MCF 10A (cell line): ENCODE measurements around the gene CAPZA1. TPM values are rescaled to one million over a fixed set of nuclear protein-coding genes. Genes with fewer than 3 reads are reported as not detected.
A peak's percentile ranks its signal among the peaks of the same experiment; 100 is the strongest.
"Not testable (repeated sequence)": the region's sequence is repeated elsewhere in the genome, so short reads cannot be mapped to it uniquely, and the experiment has no call there.

ENCODE experiments used
- BruUV-seq: library from RNA; stranded (reverse); fragments of 400-500 nt; replicated peaks from 2 replicates; lab custom pipeline; 2021; lab: Mats Ljungman, UMichigan
- CTCF ChIA-PET: fragments of 300-600 bp; sonication (Branson Sonifier 250); formaldehyde crosslinking; extraction: SDS; loops from one replicate; lab custom pipeline; 2021; ENCODE audit warnings: antibody characterized with exemption, inconsistent platforms; lab: Yijun Ruan, JAX
- POLR2A ChIA-PET: fragments of 300-600, 350-650 bp; sonication (Branson Sonifier 250); formaldehyde crosslinking; extraction: SDS; loops from one replicate; lab custom pipeline; 2020; ENCODE audit warnings: antibody characterized with exemption, inconsistent platforms; lab: Yijun Ruan, JAX
- DNase-seq: peaks from one replicate; pipeline ENCODE4 v3.0.0-alpha.2; 2018; ENCODE audit not compliant: unreplicated experiment
- H3K27ac Mint-ChIP-seq: one replicate; pipeline ENCODE4 v1.8.0; 2022; ENCODE audit warnings: mild to moderate bottlenecking, low read depth, mixed read lengths; ENCODE audit not compliant: unreplicated experiment
- H3K27me3 Mint-ChIP-seq: one replicate; pipeline ENCODE4 v1.8.0; 2022; ENCODE audit warnings: mixed read lengths; ENCODE audit not compliant: insufficient read depth, unreplicated experiment
- H3K36me3 Mint-ChIP-seq: one replicate; pipeline ENCODE4 v1.8.0; 2022; ENCODE audit warnings: mild to moderate bottlenecking, moderate library complexity, mixed read lengths; ENCODE audit not compliant: insufficient read depth, unreplicated experiment
- H3K4me1 Mint-ChIP-seq: one replicate; pipeline ENCODE4 v1.8.0; 2022; ENCODE audit warnings: mixed read lengths; ENCODE audit not compliant: insufficient read depth, unreplicated experiment
- H3K4me3 Mint-ChIP-seq: one replicate; pipeline ENCODE4 v1.8.0; 2022; ENCODE audit warnings: mild to moderate bottlenecking, moderate library complexity, mixed read lengths; ENCODE audit not compliant: unreplicated experiment
- H3K9me3 Mint-ChIP-seq: one replicate; pipeline ENCODE4 v1.8.0; 2022; ENCODE audit warnings: mixed read lengths; ENCODE audit not compliant: unreplicated experiment
- intact Hi-C: fragments of 100-400 bp; cut with micrococcal nuclease; formaldehyde crosslinking; loops from 2 replicates; pipeline ENCODE4 v1.14.1; 2022
- total RNA-seq: library from RNA; stranded (reverse); gene quantifications from 2 replicates; pipeline ENCODE4 v1.2.3, GENCODE V29; 2022
- TF ChIP-seq, protein P1 (sequence below): fragments of 200-600 bp; IDR thresholded peaks from one replicate; pipeline ENCODE4 v1.8.0; 2022; ENCODE audit warnings: antibody characterized with exemption, mild to moderate bottlenecking; ENCODE audit not compliant: unreplicated experiment

Gene CAPZA1
- total RNA-seq, 1 experiment from 2014 or later, result 150 TPM

DNA sequence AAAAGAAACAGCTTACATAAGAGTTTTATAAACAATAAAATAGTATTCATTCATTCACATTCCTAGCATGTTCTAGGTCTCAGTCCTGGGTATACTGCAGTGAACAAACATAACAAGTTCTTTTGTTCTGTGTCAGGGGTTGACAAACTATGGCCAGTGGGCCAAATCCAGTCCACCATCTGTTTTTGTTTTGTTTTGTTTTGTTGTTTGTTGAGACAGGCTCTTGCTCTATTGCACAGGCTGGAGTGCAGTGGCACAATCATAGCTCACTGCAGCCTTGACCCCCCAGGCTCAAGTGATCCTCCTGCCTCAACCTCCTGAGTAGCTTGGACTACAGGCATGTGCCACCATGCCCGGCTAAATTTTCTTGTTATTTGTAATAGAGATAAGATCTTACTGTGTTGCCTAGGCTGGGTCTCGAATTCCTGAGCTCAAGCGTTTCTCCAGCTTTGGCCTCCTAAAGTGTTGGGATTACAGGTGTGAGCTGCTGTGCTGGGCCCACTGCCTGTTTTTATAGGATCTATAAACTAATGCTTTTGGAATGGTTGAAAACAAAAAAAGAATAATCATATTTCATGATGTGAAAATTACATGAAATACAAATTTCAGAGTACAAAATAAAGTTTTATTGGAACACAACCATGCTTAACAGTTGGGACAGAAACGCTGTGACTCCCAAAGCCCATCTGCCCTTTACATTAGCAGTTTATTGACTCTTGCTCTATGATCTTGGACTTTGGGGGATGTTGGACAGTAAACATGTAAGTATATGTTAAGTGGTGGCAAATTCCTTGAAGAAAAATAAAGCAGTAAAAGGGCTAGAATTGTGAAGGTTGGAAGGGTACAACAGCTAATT is 17.9 kb downstream of the CAPZA1 start:
- TF ChIP-seq, protein P1, sequence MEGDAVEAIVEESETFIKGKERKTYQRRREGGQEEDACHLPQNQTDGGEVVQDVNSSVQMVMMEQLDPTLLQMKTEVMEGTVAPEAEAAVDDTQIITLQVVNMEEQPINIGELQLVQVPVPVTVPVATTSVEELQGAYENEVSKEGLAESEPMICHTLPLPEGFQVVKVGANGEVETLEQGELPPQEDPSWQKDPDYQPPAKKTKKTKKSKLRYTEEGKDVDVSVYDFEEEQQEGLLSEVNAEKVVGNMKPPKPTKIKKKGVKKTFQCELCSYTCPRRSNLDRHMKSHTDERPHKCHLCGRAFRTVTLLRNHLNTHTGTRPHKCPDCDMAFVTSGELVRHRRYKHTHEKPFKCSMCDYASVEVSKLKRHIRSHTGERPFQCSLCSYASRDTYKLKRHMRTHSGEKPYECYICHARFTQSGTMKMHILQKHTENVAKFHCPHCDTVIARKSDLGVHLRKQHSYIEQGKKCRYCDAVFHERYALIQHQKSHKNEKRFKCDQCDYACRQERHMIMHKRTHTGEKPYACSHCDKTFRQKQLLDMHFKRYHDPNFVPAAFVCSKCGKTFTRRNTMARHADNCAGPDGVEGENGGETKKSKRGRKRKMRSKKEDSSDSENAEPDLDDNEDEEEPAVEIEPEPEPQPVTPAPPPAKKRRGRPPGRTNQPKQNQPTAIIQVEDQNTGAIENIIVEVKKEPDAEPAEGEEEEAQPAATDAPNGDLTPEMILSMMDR, result no peak
- POLR2A ChIA-PET, result interaction anchor here (0.7 to 9.1 kb wide), 10 partner anchors 8 to 242 kb away, joined by 3 to 71 read pairs (median 5); partner anchors contain the start of genes CAPZA1, MOV10 and ST7L
- Mint-ChIP-seq H3K27ac (peak overlapping the region; percentile 46), H3K4me3 (no peak overlapping the region), H3K36me3 (no peaks in the 10 kb centered on the region), H3K27me3 (no peaks in the 10 kb centered on the region), H3K9me3 (no peaks in the 10 kb centered on the region), H3K4me1 (peaks cover 32% of the 10 kb centered on the region)
- CTCF ChIA-PET, result interaction anchor here (0.6 to 1.6 kb wide), 4 partner anchors 9 to 73 kb away, joined by 3 to 7 read pairs (median 3); partner anchors contain the start of genes CAPZA1 and ST7L
- intact Hi-C loops, result no loop called here
- BruUV-seq, result no TSS peak
- no peak for DNase-seq

DNA sequence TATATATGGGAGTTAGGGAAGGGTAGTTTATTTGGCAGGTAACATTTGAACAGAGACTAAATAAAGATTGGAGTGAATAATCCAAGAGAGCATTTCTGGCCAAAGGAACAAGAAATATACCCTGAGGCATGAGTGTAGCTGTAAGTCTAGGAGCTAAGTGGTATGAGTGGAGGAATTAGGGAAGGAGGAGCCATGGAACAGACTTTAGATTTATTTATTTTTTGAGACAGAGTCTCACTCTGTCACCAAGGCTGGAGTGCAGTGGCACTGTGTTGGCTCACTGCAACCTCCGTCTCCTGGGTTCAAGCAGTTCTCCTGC is 18.4 kb downstream of the CAPZA1 start:
- no peak overlapping the region for H3K4me3 Mint-ChIP-seq
- TF ChIP-seq, protein P1, result no peak
- no peaks in the 10 kb centered on the region for H3K36me3 Mint-ChIP-seq
- H3K9me3 Mint-ChIP-seq, result no peaks in the 10 kb centered on the region
- peak overlapping the region; percentile 8 for H3K27ac Mint-ChIP-seq
- peak; percentile 32 for DNase-seq
- peaks cover 32% of the 10 kb centered on the region for H3K4me1 Mint-ChIP-seq
- ChIA-PET POLR2A (interaction anchor here (0.9 to 9.1 kb wide), 7 partner anchors 9 to 243 kb away, joined by 3 to 71 read pairs (median 8); partner anchors contain the start of genes CAPZA1, MOV10 and ST7L), CTCF (interaction anchor here (0.8 to 1.6 kb wide), 4 partner anchors 18 to 280 kb away, joined by 3 to 7 read pairs (median 3); partner anchors contain the start of genes CAPZA1 and ST7L)
- BruUV-seq, result no TSS peak
- H3K27me3 Mint-ChIP-seq, result no peaks in the 10 kb centered on the region
- intact Hi-C loops, result no loop called here

DNA sequence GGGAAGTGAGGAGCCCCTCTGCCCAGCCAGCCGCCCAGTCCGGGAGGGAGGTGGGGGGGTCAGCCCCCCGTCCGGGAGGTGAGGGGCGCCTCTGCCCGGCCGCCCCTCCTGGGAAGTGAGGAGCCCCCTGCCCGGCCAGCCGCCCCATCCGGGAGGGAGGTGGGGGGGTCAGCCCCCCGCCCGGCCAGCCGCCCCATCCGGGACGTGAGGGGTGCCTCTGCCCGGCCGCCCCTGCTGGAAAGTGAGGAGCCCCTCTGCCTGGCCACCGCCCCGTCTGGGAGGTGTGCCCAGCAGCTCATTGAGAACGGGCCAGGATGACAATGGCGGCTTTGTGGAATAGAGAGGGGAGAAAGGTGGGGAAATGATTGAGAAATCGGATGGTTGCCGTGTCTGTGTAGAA is 20.8 kb downstream of the CAPZA1 start:
- intact Hi-C loops, H3K27me3 Mint-ChIP-seq, H3K27ac Mint-ChIP-seq, BruUV-seq, H3K9me3 Mint-ChIP-seq, DNase-seq, H3K4me3 Mint-ChIP-seq, CTCF ChIA-PET, POLR2A ChIA-PET: not testable (repeated sequence)
- H3K4me1 Mint-ChIP-seq, result peaks cover 21% of the 10 kb centered on the region
- peaks cover 22% of the 10 kb centered on the region for H3K36me3 Mint-ChIP-seq

DNA sequence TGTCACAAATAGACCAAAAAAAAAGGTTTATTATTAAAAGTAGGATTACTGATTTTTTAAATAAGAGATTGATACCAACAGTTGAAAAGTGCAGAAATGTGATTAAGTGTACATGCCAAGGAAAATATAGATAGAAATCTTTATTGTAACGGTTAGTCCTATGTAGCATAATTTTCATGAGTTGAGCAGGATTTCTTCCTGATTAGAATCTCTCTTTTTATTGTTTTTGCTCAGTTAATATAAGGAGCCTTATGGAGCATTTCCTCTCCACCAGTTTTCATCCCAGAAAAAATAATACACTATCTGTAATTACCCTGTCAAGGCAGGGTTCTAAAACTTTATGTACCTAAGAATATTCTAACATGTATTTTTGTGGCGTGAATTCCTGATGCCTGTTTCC is 23.4 kb downstream of the CAPZA1 start:
- peaks cover 11% of the 10 kb centered on the region for H3K4me1 Mint-ChIP-seq
- intact Hi-C loops, result no loop called here
- H3K9me3 Mint-ChIP-seq, result no peaks in the 10 kb centered on the region
- peaks cover 39% of the 10 kb centered on the region for H3K36me3 Mint-ChIP-seq
- TF ChIP-seq, protein P1, result no peak
- no peak overlapping the region for H3K27ac Mint-ChIP-seq
- DNase-seq, result no peak
- ChIA-PET CTCF (interaction anchor here (0.6 to 0.9 kb wide), 2 partner anchors 24 to 249 kb away, joined by 3 read pairs; partner anchors contain the start of gene ST7L), POLR2A (interaction anchor here (0.8 to 1.4 kb wide), 4 partner anchors 21 to 66 kb away, joined by 3 to 6 read pairs (median 4); partner anchors contain the start of genes CAPZA1 and ST7L)
- H3K4me3 Mint-ChIP-seq, result no peak overlapping the region
- no peaks in the 10 kb centered on the region for H3K27me3 Mint-ChIP-seq
- BruUV-seq, result no TSS peak
